Common myeloid progenitor, CD34-positive (primary cell): ENCODE data around the gene TRERF1.

Experiments used
- CTCF ChIA-PET: fragments of 350-600 bp; sonication (Branson Sonifier 250); formaldehyde crosslinking; loops from one replicate; lab custom pipeline; 2021; ENCODE audit warnings: antibody characterized with exemption; lab: Charles Lee
- POLR2A ChIA-PET: fragments of 350-600 bp; sonication (Branson Sonifier 250); formaldehyde crosslinking; loops from one replicate; lab custom pipeline; 2021; ENCODE audit warnings: antibody characterized with exemption; lab: Charles Lee
- DNase-seq, 3 donors: peaks; one replicate each; pipeline versions ENCODE4 v3.0.0 to v3.0.0-alpha.2; 2013
- H3K27ac ChIP-seq, 2 experiments: 1 replicate in 1 of 2; 2 replicates in 1 of 2; pipeline ENCODE4 v1.7.0; 2013; ENCODE audit warnings: inconsistent platforms in 2 of 2, low read length in 2 of 2, mild to moderate bottlenecking in 2 of 2, low read depth in 1 of 2, moderate library complexity in 1 of 2; ENCODE audit not compliant: severe bottlenecking in 2 of 2, insufficient read depth in 1 of 2, poor library complexity in 1 of 2
- H3K27me3 ChIP-seq, 5 experiments: replicated peaks in 2 of 5; 1 replicate in 3 of 5; 2 replicates in 2 of 5; pipeline versions ENCODE4 v1.6.1 to v1.7.0; 2013; ENCODE audit warnings: low read length in 4 of 5, mild to moderate bottlenecking in 2 of 5, moderate library complexity in 2 of 5, inconsistent platforms in 1 of 5; ENCODE audit not compliant: insufficient read depth in 5 of 5, control insufficient read depth in 4 of 5
- H3K36me3 ChIP-seq, 4 experiments: 1 replicate in 2 of 4; 2 replicates in 2 of 4; pipeline versions ENCODE4 v1.6.1 to v1.7.0; 2013; ENCODE audit warnings: low read length in 3 of 4, control low read depth in 1 of 4, mild to moderate bottlenecking in 1 of 4; ENCODE audit not compliant: control insufficient read depth in 4 of 4, insufficient read depth in 4 of 4
- H3K4me1 ChIP-seq, 4 experiments: 1 replicate in 3 of 4; 2 replicates in 1 of 4; pipeline versions ENCODE4 v1.6.1 to v1.7.1; 2013; ENCODE audit warnings: low read length in 3 of 4, mild to moderate bottlenecking in 3 of 4, control low read depth in 1 of 4, inconsistent platforms in 1 of 4, moderate library complexity in 1 of 4; ENCODE audit not compliant: control insufficient read depth in 4 of 4, insufficient read depth in 4 of 4; ENCODE audit errors: control extremely low read depth in 1 of 4
- H3K4me3 ChIP-seq, 7 experiments: 1 replicate in 4 of 7; 2 replicates in 3 of 7; pipeline versions ENCODE4 v1.5.1 to v1.7.0; 2013; ENCODE audit warnings: mild to moderate bottlenecking in 7 of 7, low read length in 6 of 7, moderate library complexity in 6 of 7, inconsistent platforms in 2 of 7, low read depth in 2 of 7, control low read depth in 1 of 7; ENCODE audit not compliant: insufficient read depth in 4 of 7, control insufficient read depth in 1 of 7; ENCODE audit errors: extremely low read depth in 1 of 7
- H3K9me3 ChIP-seq, 5 experiments: 1 replicate in 4 of 5; 2 replicates in 1 of 5; pipeline versions ENCODE4 v1.6.1 to v1.7.1; 2013; ENCODE audit warnings: low read length in 4 of 5, mild to moderate bottlenecking in 2 of 5, inconsistent platforms in 1 of 5, low read depth in 1 of 5, moderate library complexity in 1 of 5; ENCODE audit not compliant: control insufficient read depth in 4 of 5, insufficient read depth in 2 of 5; ENCODE audit errors: control extremely low read depth in 1 of 5
- WGBS: methylation state at CpG from one replicate; pipeline ENCODE4 v1.1.5; 2013; ENCODE audit not compliant: insufficient coverage; 5-methylcytosine and 5-hydroxymethylcytosine counted together

TRERF1 gene

GRCh38 chr6:42292004-42292740 lies 159.6 kb downstream of the TRERF1 start:
- no peaks in the 10 kb centered on the region for H3K9me3 ChIP-seq
- no peak overlapping the region for H3K27ac ChIP-seq
- ChIA-PET POLR2A (no interaction called here), CTCF (no interaction called here)
- H3K4me1 ChIP-seq: peaks cover 3 to 15% (median 7%) of the 10 kb centered on the region in 4 experiments
- H3K27me3 ChIP-seq: no peaks in the 10 kb centered on the region
- H3K36me3 ChIP-seq: no peaks in the 10 kb centered on the region
- 95% methylated on average over 5 of the region's 9 CpGs for WGBS
- DNase-seq: peak in 2 of 3 donors; percentile 29 to 44
- no peak overlapping the region for H3K4me3 ChIP-seq

GRCh38 chr6:42287756-42288155 lies 164.0 kb downstream of the TRERF1 start:
- no peak overlapping the region for H3K4me3 ChIP-seq
- WGBS: 100% methylated on average over 2 of the region's 2 CpGs
- CTCF ChIA-PET: no interaction called here
- H3K27ac ChIP-seq: no peak overlapping the region
- no peaks in the 10 kb centered on the region for H3K4me1 ChIP-seq
- no peak for DNase-seq
- no peaks in the 10 kb centered on the region for H3K9me3 ChIP-seq
- no peaks in the 10 kb centered on the region for H3K27me3 ChIP-seq
- POLR2A ChIA-PET: no interaction called here
- no peaks in the 10 kb centered on the region for H3K36me3 ChIP-seq

GRCh38 chr6:42281570-42281969 lies 170.2 kb downstream of the TRERF1 start:
- no peak overlapping the region for H3K27ac ChIP-seq
- ChIA-PET CTCF (no interaction called here), POLR2A (interaction anchor here (0.6 kb wide), 1 partner anchor 376 kb away, joined by 6 read pairs; no protein-coding TSS in a partner anchor)
- H3K4me1 ChIP-seq: peaks cover 3 to 31% (median 16%) of the 10 kb centered on the region in 4 experiments
- peaks cover 0 to 8% (median 2%) of the 10 kb centered on the region in 4 experiments for H3K36me3 ChIP-seq
- H3K4me3 ChIP-seq: no peak overlapping the region
- DNase-seq: peak in 2 of 3 donors; percentile 35 to 37
- WGBS: 27% methylated on average over 4 of the region's 7 CpGs
- no peaks in the 10 kb centered on the region for H3K9me3 ChIP-seq
- H3K27me3 ChIP-seq: no peaks in the 10 kb centered on the region

- H3K27ac ChIP-seq: no peak overlapping the region
- H3K36me3 ChIP-seq: peaks cover 0 to 10% (median 2%) of the 10 kb centered on the region in 4 experiments
- POLR2A ChIA-PET: no interaction called here
- no peaks in the 10 kb centered on the region for H3K27me3 ChIP-seq
- no peaks in the 10 kb centered on the region for H3K9me3 ChIP-seq
- DNase-seq: no peak
- H3K4me1 ChIP-seq: peaks cover 3 to 31% (median 16%) of the 10 kb centered on the region in 4 experiments
- no peak overlapping the region for H3K4me3 ChIP-seq
- WGBS: 100% methylated on average over 5 of the region's 5 CpGs
- CTCF ChIA-PET: no interaction called here
Observed at GRCh38 chr6:42280966-42281533, 170.7 kb downstream of the TRERF1 start.

- ChIA-PET POLR2A (no interaction called here), CTCF (no interaction called here)
- Histone ChIP-seq H3K4me3 (no peak overlapping the region), H3K27ac (no peak overlapping the region), H3K9me3 (no peaks in the 10 kb centered on the region), H3K4me1 (peaks cover 3 to 31% (median 16%) of the 10 kb centered on the region in 4 experiments), H3K36me3 (peaks cover 0 to 10% (median 2%) of the 10 kb centered on the region in 4 experiments), H3K27me3 (no peaks in the 10 kb centered on the region)
- no peak for DNase-seq
- WGBS: 85% methylated on average over 20 of the region's 24 CpGs
Observed at GRCh38 chr6:42279966-42280629, 171.6 kb downstream of the TRERF1 start.

GRCh38 chr6:42279144-42279781 lies 172.5 kb downstream of the TRERF1 start:
- Histone ChIP-seq H3K36me3 (peaks cover 0 to 10% (median 2%) of the 10 kb centered on the region in 4 experiments), H3K4me1 (peaks cover 3 to 31% (median 16%) of the 10 kb centered on the region in 4 experiments), H3K4me3 (no peak overlapping the region), H3K27ac (no peak overlapping the region), H3K27me3 (no peaks in the 10 kb centered on the region), H3K9me3 (no peaks in the 10 kb centered on the region)
- DNase-seq: peak in 2 of 3 donors; percentile 72 to 82
- ChIA-PET POLR2A (no interaction called here), CTCF (no interaction called here)
- WGBS: 17% methylated on average over 2 of the region's 9 CpGs
